Activated naive CD4-positive, alpha-beta T cell (primary cell): ENCODE results near the gene GLS.
"Not testable (repeated sequence)": the region's sequence is repeated elsewhere in the genome, so short reads cannot be mapped to it uniquely, and the experiment has no call there.

Source experiments
- DNase-seq, 4 experiments: peaks; one replicate each; lab custom pipeline; 2025; lab: John Stamatoyannopoulos, UW

GLS gene

GRCh38 chr2:190880378-190881083 lies at the start of gene GLS:
Gene GLS, plus strand, starts transcription at chr2:190880821. Its CDS starts 264 bp downstream, at chr2:190881085.
- peak; percentile 84 to 94 (median 90) for DNase-seq

DNA sequence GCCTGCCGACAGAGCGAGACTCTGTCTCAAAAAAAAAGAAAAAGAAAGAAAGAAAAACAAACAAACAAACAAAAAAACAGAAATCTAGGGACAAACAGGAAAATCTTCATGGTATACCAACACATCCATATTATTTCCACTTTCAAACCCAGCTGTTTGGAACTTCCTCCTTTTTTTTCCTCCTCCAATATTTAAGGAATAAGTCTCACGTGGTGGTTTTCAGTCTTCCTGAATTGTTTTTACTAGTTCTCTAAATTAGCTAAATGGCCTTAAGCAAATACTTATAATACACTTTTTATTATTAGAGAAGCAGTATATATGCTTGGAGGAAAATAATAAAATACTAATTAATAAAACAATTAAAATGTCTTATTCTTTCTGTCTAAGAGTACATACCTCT lies 48.7 kb upstream of the GLS start:
- DNase-seq: no peak

- no peak for DNase-seq
These were observed 45.8 kb upstream of the GLS start for GRCh38 chr2:190834890-190835208.

GRCh38 chr2:190835303-190835930 lies 45.2 kb upstream of the GLS start:
- DNase-seq: no peak

DNA sequence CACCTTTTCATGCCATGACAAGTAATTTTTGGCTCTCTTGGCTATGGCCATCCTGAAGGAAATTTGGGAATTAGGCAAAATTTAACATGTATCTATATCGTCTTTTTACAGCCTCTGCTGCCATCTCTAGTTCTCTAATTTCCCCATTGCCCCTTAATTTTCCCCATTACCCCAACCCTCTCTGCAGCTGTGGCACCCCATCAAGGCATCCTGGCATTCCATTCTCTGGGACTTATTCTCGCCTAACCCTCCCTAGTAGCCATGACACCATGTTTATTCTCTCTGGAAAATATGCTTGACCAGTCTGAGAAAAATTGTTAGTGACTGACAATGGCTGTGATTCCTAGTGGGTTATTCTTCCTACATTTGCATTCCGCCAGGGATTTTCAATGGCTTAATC lies 43.9 kb upstream of the GLS start:
- DNase-seq: no peak

- no peak for DNase-seq
These were observed 43.2 kb upstream of the GLS start for GRCh38 chr2:190837420-190837819.

GRCh38 chr2:190837952-190838361 lies 42.7 kb upstream of the GLS start:
- no peak for DNase-seq

- no peak for DNase-seq
These were observed 42.1 kb upstream of the GLS start for GRCh38 chr2:190838492-190838910.

GRCh38 chr2:190840569-190841172 lies 40.0 kb upstream of the GLS start:
- no peak for DNase-seq

DNA sequence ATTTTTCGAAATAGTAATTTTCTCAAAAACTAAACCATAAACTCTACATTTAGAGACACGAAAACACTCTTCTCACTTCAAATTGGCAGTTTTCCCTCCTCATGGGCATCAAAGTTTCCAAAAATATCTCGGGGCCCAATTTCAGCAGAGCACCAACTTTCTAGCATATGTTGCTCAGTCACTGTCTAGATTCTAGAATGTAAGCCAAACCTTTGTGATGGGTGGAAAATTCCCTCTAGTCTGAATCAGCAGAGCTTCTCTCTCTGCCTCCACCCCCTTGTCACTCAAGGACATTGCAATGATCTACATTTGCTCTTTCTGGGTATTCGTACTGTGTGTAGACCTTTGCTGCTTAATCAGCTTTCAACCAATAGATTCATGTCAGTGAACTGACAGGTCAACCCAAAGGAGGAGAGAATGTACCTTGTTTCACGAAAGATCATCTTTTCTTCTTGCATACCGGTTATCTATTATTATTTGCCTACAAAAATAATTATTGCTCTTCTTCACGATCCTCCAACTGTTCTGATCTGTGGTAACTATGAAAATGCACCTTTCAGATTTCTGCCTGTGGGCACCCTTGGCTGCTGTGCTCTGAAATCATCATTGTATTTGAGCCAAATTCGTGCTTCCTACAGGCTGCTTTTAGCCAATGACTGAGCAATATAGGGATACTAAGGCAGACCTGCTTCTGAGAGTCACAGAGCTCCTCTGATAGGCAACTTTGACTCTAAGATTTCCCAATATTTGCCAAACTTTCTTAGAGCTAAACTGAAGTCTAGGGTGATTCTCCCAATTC lies 38.7 kb upstream of the GLS start:
- no peak for DNase-seq

DNA sequence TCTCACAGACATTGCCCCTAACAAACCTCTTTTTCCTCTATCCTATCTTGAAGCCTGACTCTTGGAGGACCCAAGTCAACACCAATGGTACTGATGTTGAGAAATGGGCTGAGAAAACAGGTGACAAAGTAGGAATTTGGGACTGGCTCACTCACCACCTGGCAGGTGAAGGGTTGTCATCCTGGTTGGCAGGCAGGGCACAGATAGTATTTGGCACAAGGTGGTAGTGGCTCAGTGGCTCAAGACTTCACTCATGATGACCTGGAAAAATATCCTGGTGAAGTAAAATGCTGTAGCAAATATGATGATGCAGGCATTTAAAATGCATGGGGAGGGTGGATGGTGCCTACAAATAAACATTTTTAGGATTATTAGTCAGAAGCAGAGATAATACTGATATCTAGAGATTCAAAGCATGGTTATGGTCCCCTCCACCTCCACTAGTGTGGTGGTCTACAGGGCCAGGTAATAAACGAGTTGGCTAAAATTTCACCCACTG lies 38.0 kb upstream of the GLS start:
- no peak for DNase-seq

DNA sequence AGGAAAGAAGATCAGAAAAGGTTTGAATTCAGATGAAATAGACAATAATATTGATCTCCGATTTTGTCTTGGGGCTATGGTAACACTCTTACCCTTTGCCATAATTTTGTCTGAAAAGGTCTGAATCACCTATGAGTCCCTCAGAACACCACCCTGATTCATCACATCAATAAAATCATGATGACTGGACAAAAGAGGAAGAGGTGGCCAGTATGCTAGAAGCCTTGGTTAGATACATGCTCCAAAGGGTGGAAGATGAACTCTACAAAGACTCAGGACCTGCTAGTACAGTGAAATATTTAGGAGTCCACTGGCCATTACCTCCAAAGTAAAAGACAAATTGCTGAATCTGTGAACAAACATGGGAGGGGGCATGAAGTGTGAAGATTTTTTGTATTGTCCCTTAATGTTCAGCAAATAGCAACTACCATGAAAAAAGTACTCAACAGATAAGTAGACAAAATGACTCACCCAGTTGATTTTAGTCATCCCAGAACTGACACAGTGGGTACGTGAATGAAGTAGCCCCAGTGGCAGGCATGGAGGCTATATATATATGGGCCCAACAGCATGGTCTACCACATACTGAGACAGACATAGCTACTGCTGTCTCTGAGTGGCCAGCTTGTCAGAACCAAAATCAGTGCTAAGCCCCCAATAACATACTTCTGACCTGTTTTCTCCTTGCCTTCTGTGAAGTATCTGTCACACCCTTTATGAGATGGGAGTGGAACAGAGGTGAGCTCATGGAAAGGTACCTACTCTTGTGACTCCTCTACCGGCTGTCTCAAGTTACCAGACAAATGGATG lies 36.5 kb upstream of the GLS start:
- DNase-seq: no peak

DNA sequence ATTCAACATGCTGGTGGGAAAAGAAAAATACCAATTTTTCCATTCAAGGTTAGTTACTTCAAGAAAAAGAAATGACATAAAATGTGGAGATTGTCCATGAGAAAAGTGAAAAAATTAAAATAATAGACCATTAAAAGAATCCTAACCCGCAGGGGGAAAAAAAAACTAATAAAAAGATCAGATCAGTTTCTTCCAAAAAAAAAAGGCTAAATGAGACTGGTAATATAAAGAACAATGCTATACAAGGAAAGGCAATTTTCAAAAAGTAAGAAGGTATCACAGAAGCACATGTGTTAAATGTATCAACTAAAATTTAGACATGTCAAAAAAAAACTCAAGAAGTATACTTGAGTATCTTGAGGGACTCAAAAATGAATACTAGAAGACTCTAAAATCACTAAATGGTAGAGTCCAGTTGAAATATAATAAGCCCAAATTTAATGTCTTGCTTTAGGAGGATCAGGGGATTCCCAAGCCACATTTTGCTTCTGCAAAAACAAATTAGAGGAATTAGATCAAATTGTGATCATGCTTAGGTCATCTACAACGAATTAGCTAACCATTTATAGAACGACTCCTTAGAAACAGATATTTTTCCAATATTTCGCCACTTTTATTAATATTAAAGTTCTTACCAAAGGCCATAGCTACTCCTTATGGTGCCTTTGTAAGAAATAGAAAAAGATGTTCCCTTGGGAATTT lies 35.8 kb upstream of the GLS start:
- no peak for DNase-seq

DNA sequence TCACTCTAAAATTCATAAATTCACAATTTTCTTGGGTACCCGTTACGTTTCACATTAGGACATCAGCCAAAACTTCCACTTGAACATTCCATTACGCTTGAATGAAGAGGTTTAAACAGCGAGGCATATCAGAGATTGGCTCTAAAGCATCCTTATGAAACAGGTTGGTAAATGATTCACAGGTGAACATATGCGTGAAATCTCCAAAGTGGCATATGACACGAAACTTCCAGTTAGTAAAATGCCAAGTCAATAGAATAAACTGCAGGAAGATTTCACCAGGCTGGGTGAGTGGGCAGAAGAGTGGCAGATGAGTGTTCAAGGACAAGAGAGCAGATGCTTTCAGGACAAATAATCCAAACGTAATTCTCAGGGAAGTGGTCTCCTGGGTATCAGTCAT lies 33.9 kb upstream of the GLS start:
- no peak for DNase-seq

GRCh38 chr2:190847504-190848081 lies 33.0 kb upstream of the GLS start:
- DNase-seq: no peak

- DNase-seq: no peak
These were observed 30.8 kb upstream of the GLS start for GRCh38 chr2:190849774-190850173.

GRCh38 chr2:190853022-190853421 lies 27.6 kb upstream of the GLS start:
- not testable (repeated sequence) for DNase-seq

GRCh38 chr2:190853531-190854383 lies 26.9 kb upstream of the GLS start:
- DNase-seq: no peak

GRCh38 chr2:190854726-190855125 lies 25.9 kb upstream of the GLS start:
- DNase-seq: no peak

GRCh38 chr2:190855245-190855644 lies 25.4 kb upstream of the GLS start:
- DNase-seq: no peak
